ENCODE measurements around the gene SLC7A5.

Gene SLC7A5

DNA sequence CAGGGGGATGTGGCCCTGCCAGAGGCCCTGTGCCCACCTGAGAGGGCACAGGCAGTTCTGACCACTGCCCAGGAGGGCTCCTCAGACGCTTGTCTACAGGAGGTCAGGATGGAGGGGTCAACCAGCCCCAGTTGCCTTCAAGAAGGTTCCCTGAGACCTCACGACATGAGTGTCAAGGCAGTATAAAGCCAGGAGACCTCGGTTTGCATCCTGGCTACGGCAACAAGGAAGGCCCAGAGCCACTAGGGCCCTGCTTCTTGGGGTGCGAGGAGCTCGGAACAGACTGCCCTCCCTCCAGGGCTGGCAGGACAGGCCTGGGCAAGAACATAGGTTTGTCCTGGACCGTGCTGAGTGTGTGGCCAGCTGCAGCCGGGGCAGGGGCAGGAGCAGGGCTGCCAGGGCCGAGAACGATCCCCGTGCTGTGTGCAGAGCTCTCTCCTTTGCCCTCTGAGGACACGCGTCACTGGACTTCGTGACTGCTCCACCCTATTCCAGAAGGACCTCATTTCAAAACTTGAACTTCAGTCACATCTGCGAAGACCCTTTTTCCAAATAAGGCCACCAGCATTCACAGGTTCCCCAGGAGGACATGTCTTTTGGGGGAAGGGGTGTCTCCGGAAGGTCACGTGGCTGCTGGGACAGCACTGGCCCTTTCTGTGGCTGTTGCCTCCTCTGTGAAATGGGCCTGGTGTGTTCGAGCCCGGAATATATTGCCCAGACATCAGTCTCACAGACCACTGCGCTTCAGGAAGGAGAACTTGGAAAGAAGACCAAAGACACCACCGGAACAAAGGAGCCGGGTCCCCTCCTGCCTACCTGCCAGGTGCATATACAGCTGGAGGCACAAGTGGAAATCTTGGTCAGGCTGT is 27.7 kb downstream of the SLC7A5 start:
- Histone ChIP-seq H3K4me1 (ENCODE audit: control insufficient read depth, insufficient read depth, low read length) (no peaks in the 10 kb centered on the region), H3K27ac (ENCODE audit: low read depth, low read length) (no peak overlapping the region), H3K27me3 (ENCODE audit: control insufficient read depth, insufficient read depth, low read length) (no peaks in the 10 kb centered on the region), H3K9ac (ENCODE audit: low read depth, low read length) (no peak overlapping the region), H3K36me3 (ENCODE audit: control insufficient read depth, insufficient read depth, low read length) (peaks cover 69% of the 10 kb centered on the region), H3K9me3 (ENCODE audit: control insufficient read depth, insufficient read depth, low read length) (no peaks in the 10 kb centered on the region), H3K4me3 (ENCODE audit: low read depth, low read length) (no peak overlapping the region)

DNA sequence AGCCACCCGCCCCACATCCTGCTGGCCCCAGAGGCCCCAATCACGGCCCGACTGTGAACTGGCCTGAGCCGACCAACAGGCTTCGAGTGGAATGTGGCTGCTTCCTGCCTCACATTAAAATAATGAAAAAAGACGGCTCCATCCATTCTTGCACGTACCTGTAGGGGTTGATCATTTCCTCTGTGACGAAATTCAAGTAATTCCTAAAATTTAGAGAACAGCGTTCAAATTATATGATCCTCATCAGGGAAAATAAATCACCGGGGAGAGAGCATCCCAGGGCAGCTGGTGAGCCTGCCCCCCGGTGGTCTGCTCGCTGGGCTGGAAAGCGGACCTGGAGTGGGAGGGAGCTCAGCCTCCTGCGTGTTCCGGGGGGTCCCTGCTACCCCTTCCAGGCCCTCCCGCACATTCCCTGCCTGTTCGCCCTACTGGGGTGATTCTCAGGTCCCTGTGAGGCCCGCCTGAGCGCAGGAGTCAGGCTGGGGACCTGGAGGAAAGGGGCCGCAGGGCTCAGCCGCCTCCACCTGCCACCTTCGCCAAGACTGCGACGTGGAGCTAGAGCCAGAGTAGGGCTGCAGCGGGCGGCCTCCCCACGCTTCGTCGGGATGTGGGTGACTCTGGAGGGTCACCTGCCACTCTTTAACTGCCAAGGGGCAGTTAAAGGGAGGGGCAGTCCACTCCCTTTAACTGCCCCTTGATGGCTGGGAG is 28.9 kb downstream of the SLC7A5 start:
- Histone ChIP-seq H3K9me3 (ENCODE audit: control insufficient read depth, insufficient read depth, low read length) (no peaks in the 10 kb centered on the region), H3K36me3 (ENCODE audit: control insufficient read depth, insufficient read depth, low read length) (peaks cover 79% of the 10 kb centered on the region), H3K27me3 (ENCODE audit: control insufficient read depth, insufficient read depth, low read length) (no peaks in the 10 kb centered on the region), H3K4me1 (ENCODE audit: control insufficient read depth, insufficient read depth, low read length) (no peaks in the 10 kb centered on the region), H3K4me3 (ENCODE audit: low read depth, low read length) (no peak overlapping the region), H3K9ac (ENCODE audit: low read depth, low read length) (no peak overlapping the region), H3K27ac (ENCODE audit: low read depth, low read length) (no peak overlapping the region)

DNA sequence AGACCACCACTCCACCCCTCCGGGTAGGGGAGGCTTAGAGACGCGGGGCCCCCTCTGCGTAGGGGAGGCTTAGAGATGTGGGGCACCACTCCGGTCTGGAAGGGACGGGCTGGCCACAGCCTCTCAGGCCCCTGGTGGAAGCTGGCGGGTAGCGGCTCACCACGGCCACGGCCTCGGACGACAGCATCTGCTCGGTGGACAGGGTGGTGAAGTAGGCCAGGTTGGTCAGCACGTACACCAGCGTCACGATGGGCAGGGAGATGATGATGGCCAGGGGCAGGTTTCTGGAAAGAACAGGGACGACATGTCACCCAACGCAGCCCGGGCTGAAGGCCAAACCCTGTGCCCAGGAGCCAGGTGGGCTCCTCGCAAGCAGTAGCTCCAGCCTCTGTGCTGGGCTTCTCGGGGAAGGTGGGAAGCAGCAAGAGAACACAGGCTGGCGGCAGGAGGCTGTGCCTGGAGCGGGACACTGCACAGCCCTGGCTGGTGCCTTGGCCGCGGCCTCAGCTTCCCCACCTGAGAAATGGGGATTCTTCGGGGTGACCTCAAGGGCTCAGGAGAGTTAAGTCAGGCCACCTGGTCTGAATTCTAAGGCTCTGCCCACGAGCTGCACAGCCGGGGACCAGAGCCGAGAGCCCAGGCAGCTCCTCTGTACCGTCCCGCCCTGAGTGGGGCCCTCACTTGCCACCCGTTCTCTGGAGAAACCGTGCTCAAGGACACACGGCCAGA is 29.6 kb downstream of the SLC7A5 start:
- H3K9ac ChIP-seq (ENCODE audit: low read depth, low read length), result no peak overlapping the region

DNA sequence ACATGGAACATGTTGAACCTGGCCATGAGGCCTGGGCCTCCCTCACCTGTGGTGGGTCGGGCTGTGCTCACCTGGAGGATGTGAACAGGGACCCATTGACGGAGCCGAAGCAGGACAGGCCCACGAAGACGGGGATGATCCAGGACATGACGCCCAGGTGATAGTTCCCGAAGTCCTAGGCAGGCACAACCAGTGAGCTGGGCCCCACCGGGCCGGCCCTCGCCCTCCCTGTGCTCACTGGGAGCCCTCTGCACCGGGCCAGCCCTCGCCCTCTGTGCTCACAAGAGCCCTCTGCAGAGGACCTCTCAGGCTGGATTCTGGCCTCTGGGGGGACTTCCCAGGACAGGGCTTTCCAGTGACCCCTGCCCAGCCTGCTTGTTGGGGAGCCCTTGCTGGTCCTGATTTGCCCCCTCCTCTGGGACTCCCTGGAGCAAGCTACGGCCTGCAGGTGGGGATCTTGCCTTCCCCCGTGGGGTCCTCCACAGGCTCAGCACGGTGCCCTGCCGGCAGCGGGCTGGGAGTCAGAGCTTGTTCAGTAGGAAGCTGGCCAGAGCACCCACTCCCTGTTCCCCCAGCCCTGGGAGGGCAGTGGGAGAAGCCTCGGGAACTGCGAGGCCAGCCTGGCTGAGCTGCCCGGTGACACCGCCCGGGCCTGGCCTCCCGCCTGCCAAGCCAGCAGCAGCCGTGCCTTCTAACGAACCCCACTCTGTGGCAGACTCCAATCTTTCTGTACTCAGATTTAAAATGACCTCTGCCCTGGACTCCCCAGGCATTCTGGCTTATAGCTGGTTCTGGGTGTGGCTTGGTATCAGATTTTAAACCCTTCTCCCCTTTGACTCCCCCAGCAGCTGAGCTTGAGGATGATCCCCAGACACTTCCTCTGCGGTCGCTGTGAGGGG is 30.4 kb downstream of the SLC7A5 start:
- H3K36me3 ChIP-seq (ENCODE audit: control insufficient read depth, insufficient read depth, low read length), result peaks cover 92% of the 10 kb centered on the region
- no peaks in the 10 kb centered on the region for H3K9me3 ChIP-seq (ENCODE audit: control insufficient read depth, insufficient read depth, low read length)
- H3K4me1 ChIP-seq (ENCODE audit: control insufficient read depth, insufficient read depth, low read length), result no peaks in the 10 kb centered on the region
- no peak overlapping the region for H3K9ac ChIP-seq (ENCODE audit: low read depth, low read length)
- no peak overlapping the region for H3K4me3 ChIP-seq (ENCODE audit: low read depth, low read length)
- no peak overlapping the region for H3K27ac ChIP-seq (ENCODE audit: low read depth, low read length)
- no peaks in the 10 kb centered on the region for H3K27me3 ChIP-seq (ENCODE audit: control insufficient read depth, insufficient read depth, low read length)

More for the DNA sequence above, 29.6 kb downstream of the SLC7A5 start:
- H3K27ac ChIP-seq (ENCODE audit: low read depth, low read length), result no peak overlapping the region
- H3K9me3 ChIP-seq (ENCODE audit: control insufficient read depth, insufficient read depth, low read length), result no peaks in the 10 kb centered on the region
- H3K27me3 ChIP-seq (ENCODE audit: control insufficient read depth, insufficient read depth, low read length), result no peaks in the 10 kb centered on the region
- peaks cover 86% of the 10 kb centered on the region for H3K36me3 ChIP-seq (ENCODE audit: control insufficient read depth, insufficient read depth, low read length)
- no peak overlapping the region for H3K4me3 ChIP-seq (ENCODE audit: low read depth, low read length)
- H3K4me1 ChIP-seq (ENCODE audit: control insufficient read depth, insufficient read depth, low read length), result no peaks in the 10 kb centered on the region

DNA sequence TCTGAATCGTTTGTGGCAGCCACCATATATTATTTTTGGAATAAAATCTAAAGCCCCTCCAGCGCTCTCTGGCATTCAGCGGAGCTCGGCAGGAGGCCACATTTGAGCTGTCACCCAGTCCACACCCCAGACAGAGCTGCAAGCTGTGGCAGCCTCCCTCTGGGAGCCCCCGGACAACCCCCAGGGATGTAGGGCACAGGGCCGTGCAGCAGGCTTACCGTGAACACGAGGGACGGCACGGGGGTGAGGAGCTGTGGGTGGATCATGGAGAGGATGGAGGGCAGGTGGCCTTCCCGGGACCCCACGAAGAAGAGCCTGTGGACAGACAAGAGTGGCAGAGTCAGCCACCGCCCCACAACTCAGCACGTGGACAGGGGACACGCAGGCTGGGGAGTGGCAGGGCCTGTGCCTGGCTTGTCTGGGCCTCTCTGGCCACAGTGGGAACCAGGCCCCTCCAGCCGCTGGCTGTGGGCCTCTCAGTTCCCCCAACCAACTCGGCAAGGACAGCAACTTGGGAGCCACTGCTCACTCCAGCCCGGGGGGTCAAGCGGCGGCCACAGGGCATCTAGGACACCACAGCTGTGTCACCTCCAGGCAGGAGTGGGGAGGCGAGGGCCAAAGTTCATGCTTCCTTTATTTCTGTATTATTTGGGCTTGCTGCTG is 31.5 kb downstream of the SLC7A5 start:
- Histone ChIP-seq H3K27ac (ENCODE audit: low read depth, low read length) (no peak overlapping the region), H3K36me3 (ENCODE audit: control insufficient read depth, insufficient read depth, low read length) (peaks cover 96% of the 10 kb centered on the region), H3K4me3 (ENCODE audit: low read depth, low read length) (no peak overlapping the region), H3K9me3 (ENCODE audit: control insufficient read depth, insufficient read depth, low read length) (no peaks in the 10 kb centered on the region), H3K4me1 (ENCODE audit: control insufficient read depth, insufficient read depth, low read length) (no peaks in the 10 kb centered on the region), H3K9ac (ENCODE audit: low read depth, low read length) (no peak overlapping the region), H3K27me3 (ENCODE audit: control insufficient read depth, insufficient read depth, low read length) (no peaks in the 10 kb centered on the region)

DNA sequence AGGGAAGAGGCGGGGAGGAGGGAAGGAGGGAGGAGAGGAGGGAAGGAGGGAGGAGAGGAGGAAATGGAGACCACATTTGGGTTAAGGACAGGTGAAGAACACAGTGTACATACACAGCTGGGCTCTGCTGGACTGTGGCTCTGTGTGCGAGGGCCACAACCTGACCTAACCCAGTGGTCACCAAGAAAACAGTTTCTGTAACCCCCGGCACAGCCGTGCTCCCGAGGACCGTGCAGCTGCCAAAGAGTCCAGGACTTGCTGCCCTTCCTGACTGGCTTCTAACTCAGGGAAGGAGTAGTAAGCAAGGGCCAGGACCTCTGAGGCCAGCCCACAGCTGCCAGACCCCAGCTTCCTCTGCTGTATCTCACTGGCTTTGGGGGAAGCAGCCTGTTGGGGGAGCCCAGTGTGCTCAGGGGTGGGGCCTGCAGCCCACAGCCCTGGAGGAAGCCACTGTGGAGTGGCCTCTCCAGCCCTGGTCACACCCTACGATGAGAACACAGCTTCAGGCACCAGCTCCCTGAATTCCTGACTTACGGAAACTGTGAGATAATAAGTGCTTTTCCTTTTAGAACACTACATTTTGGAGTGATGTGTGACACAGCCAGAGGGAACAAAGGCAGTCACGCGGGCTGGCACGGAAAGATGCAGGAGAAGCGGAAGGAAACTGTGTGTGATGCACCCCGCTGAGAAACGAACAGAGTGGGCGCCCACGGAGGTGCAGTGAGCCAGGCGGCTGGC is 32.3 kb downstream of the SLC7A5 start:
- Histone ChIP-seq H3K4me3 (ENCODE audit: low read depth, low read length) (no peak overlapping the region), H3K9me3 (ENCODE audit: control insufficient read depth, insufficient read depth, low read length) (no peaks in the 10 kb centered on the region), H3K4me1 (ENCODE audit: control insufficient read depth, insufficient read depth, low read length) (no peaks in the 10 kb centered on the region), H3K27ac (ENCODE audit: low read depth, low read length) (no peak overlapping the region), H3K36me3 (ENCODE audit: control insufficient read depth, insufficient read depth, low read length) (peaks cover 95% of the 10 kb centered on the region), H3K27me3 (ENCODE audit: control insufficient read depth, insufficient read depth, low read length) (no peaks in the 10 kb centered on the region), H3K9ac (ENCODE audit: low read depth, low read length) (no peak overlapping the region)

DNA sequence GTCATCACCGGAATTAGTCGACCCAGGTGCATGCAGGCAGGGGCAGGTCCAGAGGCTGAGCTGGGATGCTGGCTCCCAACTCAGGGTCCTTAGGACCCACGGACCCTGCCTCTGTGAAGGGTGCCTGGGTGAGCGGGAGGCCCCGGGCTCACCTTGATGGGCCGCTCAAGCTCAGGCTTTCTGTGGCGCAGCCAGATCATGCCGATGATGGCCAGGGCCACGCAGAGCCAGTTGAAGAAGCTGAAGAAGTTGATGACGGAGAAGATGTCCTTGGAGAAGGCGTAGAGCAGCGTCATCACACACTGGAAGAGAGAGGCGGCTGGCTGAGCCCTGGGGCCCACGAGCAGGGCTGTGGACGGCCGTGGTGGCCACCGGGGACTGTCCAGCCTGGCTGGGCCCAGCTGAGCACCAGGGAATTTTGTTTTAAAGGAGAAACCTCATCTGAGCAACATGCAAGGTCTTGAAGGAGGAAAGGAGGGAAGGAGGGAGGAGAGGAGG is 32.9 kb downstream of the SLC7A5 start:
- H3K9ac ChIP-seq (ENCODE audit: low read depth, low read length), result no peak overlapping the region
- peaks cover 95% of the 10 kb centered on the region for H3K36me3 ChIP-seq (ENCODE audit: control insufficient read depth, insufficient read depth, low read length)
- H3K4me1 ChIP-seq (ENCODE audit: control insufficient read depth, insufficient read depth, low read length), result no peaks in the 10 kb centered on the region
- H3K9me3 ChIP-seq (ENCODE audit: control insufficient read depth, insufficient read depth, low read length), result no peaks in the 10 kb centered on the region
- no peak overlapping the region for H3K27ac ChIP-seq (ENCODE audit: low read depth, low read length)
- H3K27me3 ChIP-seq (ENCODE audit: control insufficient read depth, insufficient read depth, low read length), result no peaks in the 10 kb centered on the region
- no peak overlapping the region for H3K4me3 ChIP-seq (ENCODE audit: low read depth, low read length)

GRCh38 chr16:87835882-87836331 is 33.4 kb downstream of the SLC7A5 start:
- Histone ChIP-seq H3K27ac (ENCODE audit: low read depth, low read length) (no peak overlapping the region), H3K4me3 (ENCODE audit: low read depth, low read length) (no peak overlapping the region), H3K4me1 (ENCODE audit: control insufficient read depth, insufficient read depth, low read length) (no peaks in the 10 kb centered on the region), H3K9ac (ENCODE audit: low read depth, low read length) (no peak overlapping the region), H3K36me3 (ENCODE audit: control insufficient read depth, insufficient read depth, low read length) (peaks cover 95% of the 10 kb centered on the region), H3K27me3 (ENCODE audit: control insufficient read depth, insufficient read depth, low read length) (no peaks in the 10 kb centered on the region), H3K9me3 (ENCODE audit: control insufficient read depth, insufficient read depth, low read length) (no peaks in the 10 kb centered on the region)

DNA sequence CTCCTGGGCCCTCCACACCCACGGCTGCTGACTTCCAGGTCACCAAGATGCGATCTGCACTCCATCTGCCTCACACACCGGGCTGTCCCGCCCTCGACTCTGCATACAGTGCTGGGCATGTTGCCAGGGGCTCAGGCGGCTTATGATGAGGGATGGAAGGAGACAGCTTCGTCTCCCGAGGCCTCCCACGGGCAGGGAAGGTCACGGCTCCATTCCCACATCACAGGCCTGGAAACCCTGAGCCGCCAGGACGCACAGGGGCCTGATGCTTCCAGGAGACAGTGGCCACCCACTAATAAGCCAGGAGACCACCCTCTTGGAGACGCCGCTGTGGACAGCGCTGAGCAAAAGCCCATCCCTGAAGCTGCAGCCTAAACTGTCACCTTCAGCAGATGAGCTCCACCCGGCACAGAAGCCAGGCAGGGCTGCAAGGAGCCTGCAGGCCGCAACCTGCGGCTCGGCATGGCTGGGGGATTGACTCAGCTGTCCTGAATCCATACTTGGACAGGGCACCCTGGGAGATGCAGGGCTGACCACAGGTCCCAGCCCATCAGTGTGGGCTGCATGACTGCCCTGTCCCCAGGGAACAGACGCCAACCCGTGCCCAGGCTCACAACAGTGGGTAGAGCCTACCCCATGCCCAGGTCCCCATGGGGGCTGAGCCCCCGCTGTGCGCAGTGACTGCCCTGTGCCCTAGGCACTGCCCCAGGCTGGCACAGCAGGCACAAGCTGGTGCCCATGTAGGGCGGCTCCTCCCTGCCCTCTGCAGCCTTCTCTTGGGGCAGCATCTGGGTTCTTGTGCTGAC is 34.4 kb downstream of the SLC7A5 start:
- Histone ChIP-seq H3K36me3 (ENCODE audit: control insufficient read depth, insufficient read depth, low read length) (peaks cover 94% of the 10 kb centered on the region), H3K9ac (ENCODE audit: low read depth, low read length) (no peak overlapping the region), H3K27ac (ENCODE audit: low read depth, low read length) (no peak overlapping the region), H3K9me3 (ENCODE audit: control insufficient read depth, insufficient read depth, low read length) (no peaks in the 10 kb centered on the region), H3K27me3 (ENCODE audit: control insufficient read depth, insufficient read depth, low read length) (no peaks in the 10 kb centered on the region), H3K4me1 (ENCODE audit: control insufficient read depth, insufficient read depth, low read length) (peaks cover 4% of the 10 kb centered on the region), H3K4me3 (ENCODE audit: low read depth, low read length) (no peak overlapping the region)

Data from HUES48 (cell line).